GM10266 (cell line): ENCODE results near the gene TSPAN9.

Experiments
- DNase-seq: peaks from one replicate; pipeline ENCODE4 v3.0.0; 2012; ENCODE audit errors: extremely low spot score
- CTCF ChIP-seq: IDR thresholded peaks from 2 replicates; pipeline ENCODE4 v1.5.1; 2012; ENCODE audit warnings: mild to moderate bottlenecking, low read depth; ENCODE audit not compliant: control insufficient read depth, insufficient read depth; ENCODE audit errors: missing control alignments

Gene TSPAN9

GRCh38 chr12:3217683-3218079 is 140.5 kb downstream of the TSPAN9 start:
- DNase-seq, result no peak

GRCh38 chr12:3218228-3219171 is 141.3 kb downstream of the TSPAN9 start:
- no peak for DNase-seq
- no peak for TF ChIP-seq CTCF

More at GRCh38 chr12:3217683-3218079, 140.5 kb downstream of the TSPAN9 start:
- no peak for TF ChIP-seq CTCF

- TF ChIP-seq CTCF, result no peak
- no peak for DNase-seq
Observed at GRCh38 chr12:3219233-3219632, 142.1 kb downstream of the TSPAN9 start.

DNA sequence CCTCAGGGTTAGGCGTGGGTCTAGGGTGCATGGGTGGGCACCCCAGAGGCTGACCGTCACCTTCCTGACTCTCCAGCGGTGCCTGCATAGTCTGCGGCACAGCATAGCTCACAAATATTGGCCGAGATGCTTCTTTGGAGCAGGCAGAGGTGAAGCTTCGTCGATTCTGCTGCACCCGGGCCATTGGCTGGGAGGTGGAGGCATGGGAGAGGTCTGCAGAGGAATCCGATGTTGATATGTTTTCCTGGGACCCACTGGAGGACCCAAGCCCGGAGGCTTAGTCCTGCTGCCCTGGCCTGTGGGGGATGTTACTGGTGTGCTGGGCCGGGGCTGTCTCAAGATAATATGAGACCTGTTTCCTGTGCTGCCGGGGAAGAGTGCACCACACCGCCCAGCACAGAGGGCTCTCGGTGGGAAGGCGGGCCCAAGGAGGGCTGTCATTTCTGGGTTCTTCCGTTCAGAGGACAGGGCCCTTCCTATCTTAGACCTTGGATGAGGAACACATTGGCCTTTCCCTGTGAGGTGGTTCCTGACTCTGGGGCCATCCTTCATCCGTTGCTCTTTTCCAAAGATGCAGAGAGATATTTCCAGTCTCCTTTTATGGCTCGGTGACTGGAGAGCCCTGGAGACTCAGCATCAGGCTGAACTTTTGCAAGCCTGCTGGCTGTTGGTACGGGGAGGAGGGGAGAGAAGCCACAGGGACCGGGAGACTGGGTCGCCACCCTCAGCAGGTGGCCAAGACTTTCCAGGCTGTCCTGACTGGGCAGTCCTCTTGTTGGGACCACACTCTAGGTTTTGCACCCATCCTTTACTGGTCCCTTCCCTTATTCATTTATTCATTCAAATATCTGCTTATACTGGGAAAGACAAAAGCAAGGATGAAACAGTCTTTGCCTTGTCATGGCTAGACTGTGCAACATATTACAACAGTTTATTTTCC is 143.5 kb downstream of the TSPAN9 start:
- no peak for TF ChIP-seq CTCF

DNA sequence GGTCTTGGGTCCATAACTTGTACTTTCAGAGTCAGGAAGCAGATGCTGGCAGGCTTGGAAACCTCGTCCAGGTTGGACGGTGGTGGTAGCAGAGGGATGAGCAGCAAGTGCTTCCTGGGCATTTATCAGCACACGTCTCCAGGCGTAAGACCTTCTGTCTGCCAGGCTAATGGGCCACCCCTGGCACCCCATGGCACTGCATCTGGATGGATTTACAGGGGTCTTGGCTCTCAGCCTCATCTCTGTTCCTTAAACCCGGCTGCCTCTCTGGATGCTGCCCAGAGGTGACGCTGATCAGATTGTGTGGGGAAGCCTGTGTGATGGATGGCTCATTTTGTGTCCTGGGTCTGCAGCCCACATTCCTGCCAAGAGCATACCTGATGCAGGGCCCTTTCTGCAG is 145.1 kb downstream of the TSPAN9 start:
- TF ChIP-seq CTCF, result no peak
- no peak for DNase-seq

More for the DNA sequence above, 143.5 kb downstream of the TSPAN9 start:
- no peak for DNase-seq

DNA sequence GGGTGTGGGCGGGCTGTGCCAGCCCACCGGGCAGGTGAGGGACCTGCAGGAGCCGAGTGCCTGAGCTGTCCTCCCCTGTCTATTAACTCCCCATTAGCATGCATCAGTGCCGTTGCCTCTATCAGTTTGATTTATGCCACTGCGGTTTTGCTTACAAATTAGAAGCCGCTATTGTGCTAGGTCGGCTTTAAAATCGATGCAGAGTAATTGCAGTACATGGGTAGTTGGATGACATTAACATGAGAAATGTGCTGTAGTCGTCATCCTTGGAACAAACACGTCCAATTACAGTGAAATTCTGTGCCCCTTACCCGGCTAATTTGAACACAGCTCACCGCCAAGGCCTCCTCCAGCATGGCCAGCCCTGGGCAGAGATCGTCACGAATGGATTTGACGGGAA is 145.8 kb downstream of the TSPAN9 start:
- no peak for TF ChIP-seq CTCF
- no peak for DNase-seq
